ENCODE data around the gene MROH7.
"Not testable (repeated sequence)": the region's sequence is repeated elsewhere in the genome, so short reads cannot be mapped to it uniquely, and the experiment has no call there.

The MROH7 gene

DNA sequence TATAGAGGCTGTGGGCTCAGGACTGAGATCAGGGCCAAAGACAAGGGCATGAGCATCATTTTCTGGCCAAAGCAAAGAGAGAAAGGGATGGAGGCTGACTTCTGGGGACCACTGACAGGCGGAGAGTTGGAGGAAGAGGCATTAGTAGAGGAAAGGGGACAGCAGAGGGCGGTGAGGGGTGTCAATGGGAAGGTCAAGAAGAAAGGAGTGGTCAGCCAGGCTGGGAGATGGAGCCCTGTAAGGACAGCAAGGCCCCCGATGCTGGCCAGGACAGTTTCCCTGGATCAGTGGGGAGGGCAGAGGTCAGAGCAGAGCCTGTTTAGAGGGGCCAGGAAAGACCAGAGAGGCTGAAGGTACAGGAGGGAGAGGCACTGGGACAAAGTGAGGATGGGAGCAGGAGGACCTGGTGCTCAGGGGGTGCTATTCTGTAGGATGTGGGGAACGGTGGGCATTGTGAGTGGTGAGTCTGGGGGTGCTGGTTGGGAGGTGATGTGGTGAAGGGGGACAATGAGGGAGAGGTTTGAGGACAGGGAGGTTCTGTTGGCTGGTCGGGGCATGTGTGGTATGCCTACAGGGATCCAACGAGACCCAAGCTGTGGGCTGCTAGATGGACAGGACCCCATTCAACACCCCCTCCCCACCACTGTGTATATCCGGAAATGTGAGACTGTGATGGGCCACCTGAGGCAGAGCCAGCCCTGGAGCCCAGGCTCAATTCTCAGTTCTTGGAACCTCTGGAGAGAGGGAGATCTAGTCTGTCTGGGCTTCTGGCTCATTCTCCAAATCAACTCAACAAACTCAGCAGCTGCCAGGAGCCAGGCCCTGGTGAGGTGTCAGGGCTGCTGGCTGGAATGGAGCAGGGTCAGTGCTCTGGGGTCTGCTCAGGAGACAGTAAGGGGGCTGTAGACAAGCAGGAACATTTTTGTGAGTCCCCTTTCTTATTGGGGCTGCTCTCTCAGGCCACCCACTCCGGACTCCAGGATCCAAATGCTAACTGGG lies 16.8 kb upstream of the MROH7 start:
- Mint-ChIP-seq H3K36me3 (ENCODE audit: low read depth) (no peaks in the 10 kb centered on the region), H3K4me1 (ENCODE audit: low read depth) (no peaks in the 10 kb centered on the region), H3K4me3 (no peak overlapping the region), H3K27me3 (no peaks in the 10 kb centered on the region), H3K27ac (no peak overlapping the region), H3K9me3 (no peaks in the 10 kb centered on the region)

DNA sequence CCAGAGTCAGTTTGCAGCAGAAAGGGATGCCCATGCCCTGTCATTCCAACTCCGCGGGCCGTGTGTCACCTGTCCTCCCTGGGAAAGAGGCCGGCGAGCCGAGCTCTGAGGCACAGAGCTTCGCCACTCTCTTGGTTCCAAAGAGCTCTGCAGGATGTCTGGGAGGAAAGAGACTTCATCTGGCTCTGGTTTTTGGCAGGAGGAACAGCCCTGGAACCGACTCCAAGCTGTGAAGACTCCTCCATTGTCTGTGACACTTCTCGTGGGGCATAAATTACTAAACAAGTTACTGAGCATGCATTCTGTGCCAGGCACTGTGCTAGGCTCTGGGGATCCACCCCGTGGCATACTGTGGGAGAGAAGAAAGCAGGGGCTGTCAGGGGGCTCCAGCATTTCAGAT lies 14.4 kb upstream of the MROH7 start:
- H3K27me3 Mint-ChIP-seq: no peaks in the 10 kb centered on the region
- H3K4me1 Mint-ChIP-seq (ENCODE audit: low read depth): no peaks in the 10 kb centered on the region
- no peak overlapping the region for H3K27ac Mint-ChIP-seq
- no peak overlapping the region for H3K4me3 Mint-ChIP-seq
- H3K9me3 Mint-ChIP-seq: no peaks in the 10 kb centered on the region
- H3K36me3 Mint-ChIP-seq (ENCODE audit: low read depth): no peaks in the 10 kb centered on the region

DNA sequence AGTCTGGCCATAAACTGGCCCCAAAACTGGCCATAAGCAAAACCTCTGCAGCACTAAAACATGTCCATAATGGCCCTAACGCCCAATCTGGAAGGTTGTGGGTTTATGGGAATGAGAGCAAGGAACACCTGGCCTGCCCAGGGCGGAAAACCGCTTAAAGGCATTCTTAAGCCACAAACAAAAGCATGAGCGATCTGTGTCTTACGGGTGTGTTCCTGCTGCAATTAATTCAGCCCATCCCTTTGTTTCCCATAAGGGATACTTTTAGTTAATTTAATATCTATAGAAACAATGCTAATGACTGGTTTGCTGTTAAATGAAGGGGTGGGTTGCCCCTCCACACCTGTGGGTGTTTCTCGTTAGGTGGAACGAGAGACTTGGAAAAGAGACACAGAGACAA lies 5.8 kb upstream of the MROH7 start:
- not testable (repeated sequence) for H3K9me3 Mint-ChIP-seq; H3K4me3 Mint-ChIP-seq; H3K4me1 Mint-ChIP-seq (ENCODE audit: low read depth); H3K27me3 Mint-ChIP-seq; H3K36me3 Mint-ChIP-seq (ENCODE audit: low read depth); H3K27ac Mint-ChIP-seq

DNA sequence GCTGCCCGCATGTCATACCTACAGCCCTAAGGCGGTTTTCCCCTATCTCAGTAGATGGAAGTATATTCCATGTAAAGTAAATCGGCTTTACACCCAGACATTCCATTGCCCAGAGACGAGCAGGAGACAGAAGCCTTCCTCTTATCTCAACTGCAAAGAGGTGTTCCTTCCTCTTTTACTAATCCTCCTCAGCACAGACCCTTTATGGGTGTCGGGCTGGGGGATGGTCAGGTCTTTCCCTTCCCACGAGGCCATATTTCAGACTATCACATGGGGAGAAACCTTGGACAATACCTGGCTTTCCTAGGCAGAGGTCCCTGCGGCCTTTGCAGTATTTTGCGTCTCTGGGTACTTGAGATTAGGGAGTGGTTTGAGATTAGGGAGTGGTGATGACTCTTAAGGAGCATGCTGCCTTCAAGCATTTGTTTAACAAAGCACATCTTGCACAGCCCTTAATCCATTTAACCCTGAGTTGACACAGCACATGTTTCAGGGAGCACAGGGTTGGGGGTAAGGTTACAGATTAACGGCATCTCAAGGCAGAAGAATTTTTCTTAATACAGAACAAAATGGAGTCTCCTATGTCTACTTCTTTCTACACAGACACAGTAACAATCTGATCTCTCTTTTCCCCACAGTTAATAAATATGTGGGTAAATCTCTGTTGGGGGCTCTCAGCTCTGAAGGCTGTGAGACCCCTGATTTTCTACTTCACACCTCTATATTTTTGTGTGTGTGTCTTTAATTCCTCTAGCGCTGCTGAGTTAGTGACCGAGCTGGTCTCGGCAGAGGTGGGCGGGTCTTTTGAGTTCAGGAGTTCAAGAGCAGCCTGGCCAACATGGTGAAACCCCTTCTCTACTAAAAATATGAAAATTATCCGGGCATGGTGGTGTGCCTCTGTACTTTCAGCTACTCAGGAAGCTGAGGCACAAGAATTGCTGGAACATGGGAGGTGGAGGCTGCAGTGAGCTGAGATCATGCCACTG lies 4.8 kb upstream of the MROH7 start:
- not testable (repeated sequence) for H3K27ac Mint-ChIP-seq; H3K9me3 Mint-ChIP-seq; H3K4me3 Mint-ChIP-seq; H3K4me1 Mint-ChIP-seq (ENCODE audit: low read depth); H3K36me3 Mint-ChIP-seq (ENCODE audit: low read depth)
- H3K27me3 Mint-ChIP-seq: peaks cover 12% of the 10 kb centered on the region

DNA sequence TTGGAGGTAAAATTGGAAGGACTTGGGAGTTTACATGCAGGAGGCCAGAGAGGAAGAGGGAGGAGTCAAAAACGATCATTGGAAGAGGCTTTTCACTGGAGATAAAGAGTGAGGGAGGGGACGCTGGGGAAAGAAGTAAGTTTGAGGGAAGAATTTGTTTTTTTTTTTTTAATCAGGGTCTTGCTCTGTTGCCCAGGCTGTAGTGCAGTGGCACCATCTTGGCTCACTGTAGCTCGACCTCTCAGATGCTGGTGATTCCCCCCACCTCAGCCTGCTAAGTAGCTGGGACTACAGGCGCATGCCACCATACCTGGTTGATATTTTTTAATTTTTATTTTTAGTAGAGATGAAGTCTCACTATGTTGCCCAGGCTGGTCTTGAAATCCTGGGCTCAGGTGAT lies 1.2 kb upstream of the MROH7 start:
- Mint-ChIP-seq H3K36me3 (ENCODE audit: low read depth) (no peaks in the 10 kb centered on the region), H3K9me3 (peaks cover 7% of the 10 kb centered on the region), H3K27ac (no peak overlapping the region), H3K27me3 (peaks cover 8% of the 10 kb centered on the region), H3K4me3 (no peak overlapping the region), H3K4me1 (ENCODE audit: low read depth) (no peaks in the 10 kb centered on the region)

DNA sequence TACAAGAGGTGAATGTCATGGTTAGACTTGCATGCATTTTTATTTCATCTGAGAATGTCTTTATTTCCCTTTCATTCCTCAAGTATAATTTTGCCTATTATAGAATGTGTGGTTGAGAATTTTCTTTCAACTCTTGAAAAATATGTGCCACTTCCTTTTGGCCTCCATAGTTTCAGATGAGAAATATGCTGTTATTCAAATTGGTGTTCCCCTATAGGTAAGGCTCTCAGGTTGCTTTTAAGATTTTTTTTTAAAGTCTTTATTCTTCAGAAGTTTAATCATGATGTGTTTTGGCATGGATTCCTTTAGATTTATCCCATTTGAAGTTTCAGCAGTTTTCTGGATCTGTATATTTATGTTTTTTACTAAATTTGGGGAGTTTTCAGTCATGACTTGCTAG lies 2.1 kb downstream of the MROH7 start:
- H3K27ac Mint-ChIP-seq: no peak overlapping the region
- no peak overlapping the region for H3K4me3 Mint-ChIP-seq
- H3K9me3 Mint-ChIP-seq: peaks cover 7% of the 10 kb centered on the region

DNA sequence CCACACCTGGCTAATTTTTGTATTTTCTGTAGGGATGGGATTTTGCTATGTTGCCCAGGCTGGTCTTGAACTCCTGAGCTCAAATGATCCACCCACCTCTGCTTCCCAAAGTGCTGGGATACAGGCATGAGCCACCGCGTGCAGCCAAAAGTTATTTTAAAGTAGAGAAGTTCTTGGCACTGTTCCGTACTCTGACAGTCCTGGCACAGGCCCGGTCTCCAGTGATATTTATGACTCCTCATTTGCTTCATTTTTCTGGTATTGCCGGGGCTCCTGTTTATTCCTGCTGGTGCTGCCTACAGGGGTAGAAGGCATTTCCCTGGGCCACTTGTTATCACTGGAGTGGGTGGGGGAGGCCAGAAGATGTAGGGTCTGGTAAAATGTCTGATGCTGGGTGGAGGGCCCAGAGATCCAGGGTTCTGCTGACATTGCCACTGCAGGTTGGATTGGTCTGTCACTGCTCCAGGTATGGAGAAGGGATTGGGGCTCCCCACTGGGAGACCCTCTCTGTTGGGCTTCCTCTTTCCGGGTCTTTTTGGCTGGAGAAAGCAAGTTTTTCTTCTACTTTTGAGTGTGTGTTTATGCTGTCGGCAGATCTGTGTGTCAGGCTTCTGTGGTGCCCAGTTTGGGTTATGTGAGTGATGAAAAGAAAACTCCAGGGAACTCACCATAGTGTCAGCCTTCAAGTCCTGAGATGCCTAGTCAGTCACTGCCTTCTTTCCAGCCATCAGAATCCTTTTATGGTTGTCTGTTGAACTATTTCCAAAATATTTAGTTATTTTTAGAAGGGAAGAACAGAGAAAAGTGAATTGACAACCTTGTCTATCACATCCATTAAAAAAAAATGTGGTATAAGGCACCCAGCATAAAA lies 4.5 kb downstream of the MROH7 start:
- no peaks in the 10 kb centered on the region for H3K4me1 Mint-ChIP-seq (ENCODE audit: low read depth)
- no peak overlapping the region for H3K4me3 Mint-ChIP-seq
- no peaks in the 10 kb centered on the region for H3K27me3 Mint-ChIP-seq
- no peaks in the 10 kb centered on the region for H3K36me3 Mint-ChIP-seq (ENCODE audit: low read depth)
- H3K9me3 Mint-ChIP-seq: peaks cover 7% of the 10 kb centered on the region
- H3K27ac Mint-ChIP-seq: no peak overlapping the region

More for the DNA sequence above, 2.1 kb downstream of the MROH7 start:
- no peaks in the 10 kb centered on the region for H3K4me1 Mint-ChIP-seq (ENCODE audit: low read depth)
- peaks cover 3% of the 10 kb centered on the region for H3K27me3 Mint-ChIP-seq
- H3K36me3 Mint-ChIP-seq (ENCODE audit: low read depth): no peaks in the 10 kb centered on the region

DNA sequence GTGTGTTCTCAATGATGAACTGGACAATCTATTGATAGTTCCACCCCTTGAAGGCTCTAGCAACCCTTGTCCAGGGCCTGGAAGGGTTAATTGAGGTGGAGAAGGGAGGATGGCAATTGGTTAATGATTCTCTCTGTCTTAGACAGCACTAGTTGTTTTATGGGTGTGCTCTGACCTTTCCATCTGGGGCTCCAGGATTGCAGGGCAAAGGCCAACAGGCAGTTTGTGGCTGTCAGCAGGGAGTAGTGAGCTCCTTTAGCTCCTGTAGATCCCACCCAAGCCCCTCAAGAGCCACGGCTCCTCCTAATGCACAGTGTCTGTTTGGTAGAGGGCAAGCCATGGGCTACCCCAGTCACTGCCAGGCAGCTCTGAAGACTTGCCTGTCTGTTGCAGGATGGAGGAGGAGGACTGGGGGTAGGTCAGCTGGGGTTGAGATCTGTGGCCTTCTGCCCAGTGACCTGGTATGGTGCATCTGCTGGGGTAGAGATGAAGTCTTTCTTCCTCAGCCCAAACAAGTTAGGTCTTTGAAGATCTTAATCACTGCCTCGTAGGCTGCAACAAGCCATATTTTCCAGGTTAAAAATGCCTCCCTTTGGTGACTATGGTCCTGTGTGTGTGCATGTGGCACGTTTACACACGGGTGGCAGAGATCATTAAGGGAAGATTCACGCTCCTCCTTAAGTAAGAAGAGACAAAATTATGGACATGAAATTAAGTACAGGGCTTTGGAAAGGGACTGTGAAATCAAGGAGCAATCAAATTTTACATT lies 7.7 kb downstream of the MROH7 start:
- Mint-ChIP-seq H3K27me3 (no peaks in the 10 kb centered on the region), H3K4me1 (ENCODE audit: low read depth) (no peaks in the 10 kb centered on the region), H3K36me3 (ENCODE audit: low read depth) (no peaks in the 10 kb centered on the region), H3K9me3 (no peaks in the 10 kb centered on the region), H3K27ac (no peak overlapping the region), H3K4me3 (no peak overlapping the region)

DNA sequence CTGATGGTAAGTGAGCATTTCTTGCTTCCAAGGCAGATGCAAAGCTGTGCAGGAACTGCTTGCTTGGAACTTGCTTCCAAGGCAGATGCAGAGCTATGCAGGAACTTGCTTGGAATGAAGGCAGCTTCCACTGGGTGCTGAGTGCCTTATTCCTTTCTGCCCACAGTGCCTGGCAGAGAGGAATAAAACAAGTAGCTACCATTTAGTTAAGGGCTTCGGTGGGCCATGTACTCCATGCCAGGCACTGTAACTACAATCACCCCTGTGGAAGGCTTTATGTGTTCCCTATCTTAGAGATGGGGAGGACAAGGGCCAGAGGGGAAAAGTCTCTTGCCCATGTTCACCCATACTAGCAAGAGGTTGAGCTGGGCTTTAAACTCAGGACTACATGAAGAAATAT lies 8.3 kb downstream of the MROH7 start:
- Mint-ChIP-seq H3K27ac (no peak overlapping the region), H3K27me3 (no peaks in the 10 kb centered on the region), H3K4me1 (ENCODE audit: low read depth) (no peaks in the 10 kb centered on the region), H3K4me3 (no peak overlapping the region), H3K36me3 (ENCODE audit: low read depth) (no peaks in the 10 kb centered on the region), H3K9me3 (no peaks in the 10 kb centered on the region)

DNA sequence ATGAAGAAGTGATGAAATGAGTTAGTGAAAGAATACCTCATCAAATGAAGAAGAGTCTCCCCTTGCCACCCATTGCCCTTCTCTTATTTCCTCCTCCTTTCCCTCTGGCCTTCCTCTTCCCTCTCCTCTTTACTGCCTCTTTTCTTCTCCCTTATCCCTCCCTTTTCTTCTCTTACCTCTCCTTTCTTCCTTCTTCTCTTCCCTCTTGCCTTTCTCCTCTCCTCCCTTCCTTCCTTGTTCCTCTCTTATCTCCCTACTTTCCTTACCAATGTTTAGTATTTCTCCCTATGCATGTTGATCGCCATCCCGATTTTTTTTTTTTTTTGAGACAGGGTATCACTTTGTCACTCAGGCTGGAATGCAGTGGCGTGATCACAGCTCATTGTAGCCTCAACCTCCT lies 8.8 kb downstream of the MROH7 start:
- Mint-ChIP-seq H3K4me3 (no peak overlapping the region), H3K27me3 (no peaks in the 10 kb centered on the region), H3K9me3 (no peaks in the 10 kb centered on the region), H3K4me1 (ENCODE audit: low read depth) (no peaks in the 10 kb centered on the region), H3K27ac (no peak overlapping the region), H3K36me3 (ENCODE audit: low read depth) (no peaks in the 10 kb centered on the region)

DNA sequence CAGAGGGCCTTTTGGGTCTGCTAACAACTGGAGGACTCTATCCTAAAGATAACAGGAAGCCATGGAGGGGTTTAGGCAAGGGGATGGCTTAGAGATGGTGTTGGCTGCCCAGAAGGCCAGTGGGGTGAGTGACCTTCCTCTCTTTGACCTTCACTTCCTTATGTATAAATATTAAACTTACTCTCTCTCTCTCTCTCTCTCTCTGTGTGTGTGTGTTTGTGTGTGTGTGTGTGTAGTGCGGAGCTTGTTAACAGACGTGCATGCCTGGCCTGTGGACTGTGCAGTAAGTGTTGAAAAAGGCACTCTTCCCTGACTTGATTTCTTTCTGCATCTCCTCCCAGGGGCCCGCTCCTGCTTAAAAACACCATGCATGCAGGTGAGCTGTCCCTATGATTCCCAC lies 10.0 kb downstream of the MROH7 start:
- no peaks in the 10 kb centered on the region for H3K4me1 Mint-ChIP-seq (ENCODE audit: low read depth)

DNA sequence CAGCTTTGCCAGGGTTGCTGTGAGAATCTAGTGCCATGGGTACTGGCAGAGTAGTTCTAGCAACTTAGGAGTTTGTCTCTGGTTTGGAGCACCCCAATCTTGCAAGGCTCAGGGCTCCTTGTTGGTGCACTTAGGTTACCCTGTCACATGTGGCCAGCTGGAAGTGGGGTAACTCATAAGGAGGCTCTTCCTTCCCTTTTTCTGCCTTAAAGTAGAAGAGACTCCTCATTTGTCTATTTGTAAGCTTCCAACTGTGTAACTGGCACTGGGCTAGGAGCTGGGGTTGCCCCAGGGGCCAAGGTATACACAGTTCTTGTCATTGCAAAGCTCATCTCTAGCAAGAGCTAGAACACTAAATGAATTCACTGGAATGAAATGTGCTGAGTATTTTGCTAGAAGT lies 10.6 kb downstream of the MROH7 start:
- Mint-ChIP-seq H3K27me3 (no peaks in the 10 kb centered on the region), H3K4me1 (ENCODE audit: low read depth) (no peaks in the 10 kb centered on the region), H3K4me3 (no peak overlapping the region), H3K27ac (no peak overlapping the region), H3K36me3 (ENCODE audit: low read depth) (no peaks in the 10 kb centered on the region), H3K9me3 (no peaks in the 10 kb centered on the region)

More for the DNA sequence above, 10.0 kb downstream of the MROH7 start:
- Mint-ChIP-seq H3K36me3 (ENCODE audit: low read depth) (no peaks in the 10 kb centered on the region), H3K9me3 (no peaks in the 10 kb centered on the region), H3K27me3 (no peaks in the 10 kb centered on the region), H3K4me3 (no peak overlapping the region), H3K27ac (no peak overlapping the region)

DNA sequence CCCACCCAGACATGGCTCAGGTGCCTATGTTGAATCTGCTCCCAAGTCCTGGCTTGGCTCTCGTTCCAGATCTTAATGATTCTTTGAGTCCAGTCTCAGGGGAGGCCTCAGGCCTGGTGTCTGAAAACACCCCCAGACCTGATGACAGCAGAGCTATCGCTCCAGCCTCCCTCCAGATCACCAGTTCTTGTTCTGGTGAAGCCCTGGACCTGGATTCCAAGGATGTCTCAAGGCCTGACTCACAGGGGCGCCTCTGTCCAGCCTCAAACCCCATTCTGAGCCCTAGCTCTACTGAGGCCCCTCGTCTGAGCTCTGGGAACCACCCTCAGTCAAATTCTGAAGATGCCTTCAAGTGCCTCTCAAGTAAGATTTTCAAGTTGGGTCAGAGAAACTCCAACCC lies 11.4 kb downstream of the MROH7 start:
- no peak overlapping the region for H3K27ac Mint-ChIP-seq
- no peaks in the 10 kb centered on the region for H3K27me3 Mint-ChIP-seq
- no peaks in the 10 kb centered on the region for H3K4me1 Mint-ChIP-seq (ENCODE audit: low read depth)
- no peaks in the 10 kb centered on the region for H3K36me3 Mint-ChIP-seq (ENCODE audit: low read depth)
- no peaks in the 10 kb centered on the region for H3K9me3 Mint-ChIP-seq
- no peak overlapping the region for H3K4me3 Mint-ChIP-seq

All from stimulated activated naive CD8-positive, alpha-beta T cell treated with anti-CD3 and anti-CD28 coated beads, Interleukin-15, Interleukin-2, amounts not matched to agents 100 ng/mL and 50 ng/mL, for 24 hours (primary cell).